GM19463 (cell line): ENCODE data around the gene UMAD1.

Experiments
- ATAC-seq: cut with Tn5 transposase; IDR thresholded peaks from one replicate; pipeline ENCODE4 v1.9.1; 2021; ENCODE audit warnings: mild to moderate bottlenecking, moderate library complexity; ENCODE audit not compliant: unreplicated experiment

The UMAD1 gene

GRCh38 chr7:7718492-7718891, 77.9 kb downstream of the UMAD1 start, which contains the start of gene RPA3:
TSS of gene RPA3 (minus strand) at chr7:7718607. CDS start at chr7:7640418, 78,189 bp downstream.
- ATAC-seq = no peak

DNA sequence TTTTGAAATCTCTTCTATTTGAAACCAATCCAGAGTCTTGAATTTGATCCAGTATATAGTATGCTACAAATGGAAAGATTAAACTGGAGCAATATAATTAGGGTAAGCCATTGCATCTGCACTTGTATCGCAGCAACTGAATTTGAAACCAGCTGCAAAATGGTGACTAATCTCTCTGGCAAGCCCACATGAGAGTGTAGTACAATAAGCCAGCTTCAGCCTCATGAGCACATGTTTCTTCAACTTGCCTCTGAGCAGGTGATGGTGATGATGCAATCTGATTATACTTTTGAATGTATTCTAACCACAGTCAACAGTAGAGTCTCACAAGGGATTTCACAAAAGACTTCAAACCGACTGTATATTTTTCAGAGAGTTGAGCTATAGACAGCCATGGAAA, 78.7 kb downstream of the UMAD1 start:
- peak; percentile 94 for ATAC-seq

DNA sequence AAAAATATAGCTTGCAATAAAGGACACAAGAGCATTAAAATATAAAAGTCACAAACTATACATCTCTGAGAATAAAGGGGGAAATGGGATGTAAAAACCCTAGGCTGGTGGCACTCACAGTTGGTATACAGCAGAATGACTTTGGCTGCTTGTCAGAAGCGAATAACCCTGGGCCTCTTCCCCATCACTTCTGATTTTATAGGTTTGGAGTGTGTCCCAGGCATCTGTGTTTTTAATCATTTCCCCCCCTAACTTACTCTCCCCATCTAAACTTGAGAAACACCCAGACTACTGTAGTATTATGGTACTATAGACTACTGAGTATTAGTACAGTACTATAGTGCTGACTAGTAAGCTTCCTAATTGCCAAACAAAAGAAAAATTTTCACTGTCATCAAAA, 79.6 kb downstream of the UMAD1 start:
- ATAC-seq = no peak

- ATAC-seq = peak; percentile 30
Observed at GRCh38 chr7:7720750-7721621, 80.4 kb downstream of the UMAD1 start.

- ATAC-seq = no peak
Observed at GRCh38 chr7:7731732-7732131, 91.2 kb downstream of the UMAD1 start.

GRCh38 chr7:7732621-7733281, 92.2 kb downstream of the UMAD1 start:
- no peak for ATAC-seq

- ATAC-seq = no peak
Observed at GRCh38 chr7:7736671-7737070, 96.1 kb downstream of the UMAD1 start.

- no peak for ATAC-seq
Observed at GRCh38 chr7:7737674-7738073, 97.1 kb downstream of the UMAD1 start.

DNA sequence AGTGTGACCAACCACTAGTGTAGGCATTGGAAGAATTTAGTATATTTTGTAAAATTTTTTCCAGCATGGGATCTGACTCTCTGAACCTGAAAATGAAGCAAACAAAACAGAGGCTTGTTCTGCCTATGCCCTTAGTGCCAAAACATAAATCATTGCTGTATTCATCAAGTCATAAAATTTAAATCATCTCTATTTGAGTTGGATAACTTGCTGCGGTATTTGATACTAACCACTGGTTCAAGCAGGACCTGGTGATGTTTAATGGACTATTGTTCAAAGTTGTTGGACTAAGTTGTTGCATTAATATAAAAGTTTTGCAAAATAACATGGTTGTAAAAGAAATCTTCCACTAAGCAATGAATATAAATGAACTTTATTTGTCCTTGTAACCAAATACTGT, 97.6 kb downstream of the UMAD1 start:
- no peak for ATAC-seq

DNA sequence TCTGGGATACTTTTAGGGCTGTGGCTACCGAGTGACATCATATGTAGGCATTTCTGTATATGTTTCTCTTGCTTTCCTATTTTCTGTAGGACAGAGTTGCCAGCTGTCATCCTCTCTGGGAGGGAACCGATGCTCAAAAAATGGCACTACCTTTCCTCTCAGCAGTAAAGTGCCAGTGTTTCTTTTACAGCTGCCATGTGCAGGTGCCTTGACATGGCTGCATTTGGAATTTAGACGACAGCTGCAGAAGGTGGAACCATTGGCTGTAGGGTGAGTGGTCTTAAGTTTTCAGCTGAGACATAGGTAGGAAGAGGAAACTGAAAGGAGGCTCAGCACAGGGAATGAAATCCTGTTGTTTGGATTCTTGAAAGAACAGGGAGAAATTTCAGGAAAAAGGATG, 98.1 kb downstream of the UMAD1 start:
- no peak for ATAC-seq

DNA sequence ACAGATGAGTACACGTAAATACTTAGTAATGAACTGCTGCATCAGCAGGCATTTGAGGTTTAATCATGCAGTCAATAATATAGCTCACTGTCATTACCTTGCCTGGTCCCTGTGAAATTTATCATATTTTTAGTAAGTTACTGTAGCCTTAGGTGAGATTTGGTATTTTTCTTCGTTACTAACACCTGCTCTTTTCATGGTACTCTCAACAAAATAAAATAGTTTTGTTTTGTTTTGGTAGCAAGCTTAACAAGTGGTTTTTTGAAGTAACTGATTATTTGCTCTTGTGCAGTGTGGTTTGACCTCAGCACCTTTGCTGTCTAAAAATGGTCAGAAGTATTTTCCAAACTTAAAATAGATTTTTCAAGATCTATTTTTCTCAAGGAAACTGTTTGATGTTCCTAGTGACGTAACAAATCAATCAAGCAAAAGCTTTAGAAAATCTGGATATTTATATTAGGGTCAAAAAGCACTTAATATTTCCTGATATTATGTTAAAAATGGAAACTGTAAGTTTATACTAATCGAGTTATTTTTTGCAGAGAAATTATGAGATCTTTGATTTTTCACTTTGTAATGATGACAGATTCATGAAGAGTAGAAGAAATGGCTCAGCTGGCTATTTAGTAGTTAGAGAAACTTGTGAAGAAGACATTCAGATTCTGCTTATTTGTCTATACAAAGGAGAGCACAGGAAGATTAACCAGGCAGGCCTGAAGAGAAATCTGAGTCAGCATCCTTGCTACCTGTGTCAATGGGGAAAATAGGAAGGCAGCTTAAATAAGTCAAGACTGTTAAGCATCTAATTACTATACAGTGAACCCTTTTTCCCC, 98.9 kb downstream of the UMAD1 start:
- no peak for ATAC-seq

- ATAC-seq = no peak
Observed at GRCh38 chr7:7740037-7740355, 99.4 kb downstream of the UMAD1 start.

GRCh38 chr7:7742223-7742622, 101.7 kb downstream of the UMAD1 start:
- no peak for ATAC-seq

GRCh38 chr7:7745258-7745657, 104.7 kb downstream of the UMAD1 start:
- no peak for ATAC-seq

DNA sequence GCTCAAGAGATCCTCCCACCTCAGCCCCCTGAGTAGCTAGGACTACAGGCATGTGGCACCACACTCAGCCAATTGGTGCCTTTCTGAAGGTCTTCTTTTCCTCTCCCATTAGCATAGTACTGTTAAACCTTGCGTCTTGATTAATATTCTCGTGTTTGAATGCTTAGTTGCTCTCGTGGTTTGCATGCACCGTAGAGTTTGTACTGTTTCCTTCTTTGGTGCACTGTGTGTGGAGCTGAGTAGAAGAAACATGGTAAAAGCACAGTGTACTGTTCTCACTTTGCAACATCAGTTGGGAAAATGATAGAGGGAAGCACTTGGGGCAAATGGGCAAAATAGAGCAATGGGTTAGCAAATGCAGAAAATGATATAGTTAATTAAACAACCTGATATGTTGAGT, 105.4 kb downstream of the UMAD1 start:
- ATAC-seq = no peak

DNA sequence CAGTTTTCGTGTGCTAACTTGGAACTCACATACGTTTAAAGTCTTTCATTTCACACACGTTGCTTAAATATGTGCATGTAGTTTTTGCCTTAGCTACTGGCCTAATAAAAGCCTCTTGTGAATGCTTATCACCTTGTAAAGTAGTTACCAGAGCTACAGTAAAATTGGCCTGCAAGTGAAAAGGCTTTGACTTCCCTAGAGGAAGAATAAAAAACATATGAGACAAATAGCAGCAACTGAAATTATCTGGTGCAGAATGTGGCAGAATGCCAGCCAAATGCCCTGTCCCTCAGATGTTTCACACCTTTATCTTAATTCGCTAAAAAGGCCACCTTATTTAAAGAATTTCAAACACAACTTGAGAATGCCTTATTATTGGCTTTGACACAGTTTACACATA, 105.9 kb downstream of the UMAD1 start:
- ATAC-seq = no peak

DNA sequence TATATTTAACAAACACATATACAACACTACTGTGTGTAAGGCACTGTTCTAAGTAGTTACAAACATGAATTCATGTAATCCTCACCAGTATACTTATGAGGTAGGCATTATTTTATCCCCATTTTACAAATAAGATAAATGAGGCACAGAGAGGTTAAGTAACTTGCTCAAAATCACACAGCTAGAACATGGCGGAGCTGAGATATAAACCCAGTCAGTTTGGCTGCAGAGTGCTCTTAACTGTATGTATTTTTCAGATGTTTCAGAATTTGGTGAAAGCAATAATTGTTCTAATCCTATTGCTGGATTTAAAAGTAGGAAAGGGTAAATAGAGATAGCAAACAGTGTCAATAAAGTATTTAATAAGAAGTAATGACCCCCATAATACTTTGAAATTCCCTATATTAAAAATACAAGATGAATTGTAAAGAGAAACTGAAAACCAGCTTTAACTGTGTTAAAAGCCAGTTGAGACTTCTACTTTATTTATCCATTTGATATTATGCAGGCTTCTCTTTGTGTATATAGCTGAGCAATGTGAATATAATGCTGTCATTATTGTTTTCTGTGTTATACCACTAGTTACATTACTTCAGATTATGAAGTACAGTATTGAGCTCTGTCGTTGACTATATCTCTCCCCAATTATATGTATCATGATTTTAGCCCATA, 110.2 kb downstream of the UMAD1 start:
- ATAC-seq = no peak

- no peak for ATAC-seq
Observed at GRCh38 chr7:7751243-7752092, 110.9 kb downstream of the UMAD1 start.

GRCh38 chr7:7756577-7756976, 116.0 kb downstream of the UMAD1 start:
- ATAC-seq = no peak

DNA sequence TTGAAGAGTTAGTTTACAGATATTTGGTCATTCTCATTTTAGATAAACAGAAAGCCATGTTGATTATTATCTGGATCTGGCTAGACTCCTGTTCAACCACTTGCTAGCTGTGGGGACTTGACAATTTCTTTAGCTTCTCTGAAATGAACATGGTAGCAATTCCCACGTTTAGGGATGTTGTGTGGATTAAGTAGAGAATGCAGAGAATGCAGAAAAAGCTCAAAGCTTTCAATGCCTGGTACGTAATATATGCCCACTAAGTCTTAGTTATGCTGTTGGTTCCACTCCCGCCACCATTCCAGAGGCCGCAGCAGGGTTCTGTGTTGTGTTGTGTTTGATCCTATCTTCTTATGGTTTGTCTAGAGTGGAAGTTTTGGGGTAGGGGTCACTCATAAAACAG, 117.0 kb downstream of the UMAD1 start:
- no peak for ATAC-seq
